CD4-positive, alpha-beta T cell (primary cell): ENCODE results near the gene ANKS1B. TPM values are rescaled to one million over a fixed set of nuclear protein-coding genes. Genes with fewer than 3 reads are reported as not detected.

ENCODE experiments used
- ATAC-seq: fragments of 200-7000 bp; cut with Tn5 transposase; one replicate; pipeline ENCODE4 v1.10.0; 2022; ENCODE audit warnings: mild to moderate bottlenecking; ENCODE audit not compliant: poor library complexity
- CTCF ChIA-PET: fragments of 350-600 bp; sonication (Branson Sonifier 250); formaldehyde crosslinking; loops from one replicate; lab custom pipeline; 2021; ENCODE audit warnings: antibody characterized with exemption, inconsistent platforms; lab: Charles Lee
- POLR2A ChIA-PET: fragments of 350-600 bp; sonication (Branson Sonifier 250); formaldehyde crosslinking; loops from one replicate; lab custom pipeline; 2021; ENCODE audit warnings: antibody characterized with exemption, inconsistent platforms; lab: Charles Lee
- DNase-seq, 14 experiments: peaks; one replicate each; pipeline ENCODE4 v3.0.0-alpha.2; 2013 to 2020; ENCODE audit warnings: mixed read lengths in 2 of 14
- H3K27ac ChIP-seq, 2 donors: one replicate each; pipeline versions ENCODE4 v1.5.1 to v1.7.0; 2013; ENCODE audit warnings: low read length in 2 of 2, low read depth in 1 of 2, mild to moderate bottlenecking in 1 of 2
- H3K27me3 ChIP-seq, 2 experiments: 1 replicate in 1 of 2; 2 replicates in 1 of 2; pipeline versions ENCODE4 v1.6.1 to v1.7.0; 2013; ENCODE audit warnings: low read length in 2 of 2, control low read depth in 1 of 2, mild to moderate bottlenecking in 1 of 2, moderate library complexity in 1 of 2; ENCODE audit not compliant: insufficient read depth in 2 of 2, control insufficient read depth in 1 of 2
- H3K36me3 ChIP-seq: one replicate; pipeline ENCODE4 v1.6.1; 2013; ENCODE audit warnings: low read length, control low read depth; ENCODE audit not compliant: insufficient read depth
- H3K4me1 ChIP-seq: one replicate; pipeline ENCODE4 v1.6.1; 2013; ENCODE audit warnings: low read length, control low read depth; ENCODE audit not compliant: insufficient read depth
- H3K4me3 ChIP-seq: one replicate; pipeline ENCODE4 v1.5.1; 2013; ENCODE audit warnings: mild to moderate bottlenecking, low read length, moderate library complexity
- H3K9me3 ChIP-seq, 2 experiments: 1 replicate in 1 of 2; 2 replicates in 1 of 2; pipeline versions ENCODE4 v1.6.1 to v1.7.0; 2013; ENCODE audit warnings: low read length in 2 of 2, mild to moderate bottlenecking in 2 of 2, control low read depth in 1 of 2, moderate library complexity in 1 of 2; ENCODE audit not compliant: control insufficient read depth in 1 of 2, insufficient read depth in 1 of 2
- H3K27ac Mint-ChIP-seq: one replicate; pipeline ENCODE4 v1.8.0; 2020; ENCODE audit warnings: mixed read lengths
- H3K27me3 Mint-ChIP-seq: one replicate; pipeline ENCODE4 v1.8.0; 2021; ENCODE audit warnings: mixed read lengths
- H3K36me3 Mint-ChIP-seq: one replicate; pipeline ENCODE4 v1.8.0; 2021; ENCODE audit warnings: low read depth, mixed read lengths
- H3K4me1 Mint-ChIP-seq: one replicate; pipeline ENCODE4 v1.8.0; 2021; ENCODE audit warnings: low read depth, mixed read lengths
- H3K4me3 Mint-ChIP-seq: one replicate; pipeline ENCODE4 v1.8.0; 2020; ENCODE audit warnings: mild to moderate bottlenecking, mixed read lengths
- H3K9me3 Mint-ChIP-seq: one replicate; pipeline ENCODE4 v1.8.0; 2020; ENCODE audit warnings: mixed read lengths
- intact Hi-C, 2 experiments: fragments of 100-400 bp; cut with DNase I in 1 of 2; cut with micrococcal nuclease in 1 of 2; formaldehyde crosslinking; loops; one replicate each; pipeline versions ENCODE4 v1.15.1 to v1.9.0; 2023 to 2025; cut with DNase I, micrococcal nuclease
- total RNA-seq, 174 experiments: library from RNA in 2 of 174; stranded (reverse) in 2 of 174; gene quantifications; one replicate each; pipeline ENCODE4 v1.2.3 and lab custom pipeline; 2021 to 2026
- TF ChIP-seq, protein P1 (sequence below): fragments of 200-600 bp; IDR thresholded peaks from one replicate; pipeline ENCODE4 v1.8.0; 2022; ENCODE audit warnings: antibody characterized with exemption, mild to moderate bottlenecking

ANKS1B gene
- total RNA-seq, 2 experiments from 2014 or later, result 0.16 to 1.1 TPM

DNA sequence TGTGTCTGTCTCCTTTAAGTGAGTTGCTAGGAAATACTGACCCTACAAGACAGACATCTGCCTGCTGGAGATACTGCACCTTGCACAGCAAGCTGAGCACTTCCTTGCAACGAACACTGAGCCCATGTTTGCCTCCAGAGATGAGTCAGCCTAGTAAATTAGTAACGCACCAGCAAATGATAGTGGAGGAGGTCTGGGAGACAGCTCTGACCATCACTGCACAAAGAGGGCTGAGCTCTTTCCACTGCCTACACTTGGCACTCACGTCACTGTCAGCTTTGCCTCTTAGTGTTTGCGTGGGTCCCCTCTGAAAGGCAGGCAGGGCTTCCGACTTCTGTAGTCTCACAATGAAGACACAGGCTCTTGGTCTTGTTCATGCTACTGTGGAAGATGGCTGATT is 1230.6 kb downstream of the ANKS1B start:
- Mint-ChIP-seq H3K27ac (no peak overlapping the region), H3K36me3 (no peaks in the 10 kb centered on the region), H3K27me3 (peaks cover 8% of the 10 kb centered on the region), H3K4me3 (no peak overlapping the region), H3K9me3 (no peaks in the 10 kb centered on the region), H3K4me1 (peaks cover 7% of the 10 kb centered on the region)
- H3K27ac ChIP-seq, result no peak overlapping the region
- POLR2A ChIA-PET, result no interaction called here
- H3K36me3 ChIP-seq, result no peaks in the 10 kb centered on the region
- H3K27me3 ChIP-seq, result peaks cover 0 to 2% of the 10 kb centered on the region in 2 experiments
- H3K4me3 ChIP-seq, result no peak overlapping the region
- H3K9me3 ChIP-seq, result no peaks in the 10 kb centered on the region
- H3K4me1 ChIP-seq, result no peaks in the 10 kb centered on the region
- intact Hi-C loops, result no loop called here
- TF ChIP-seq, protein P1, sequence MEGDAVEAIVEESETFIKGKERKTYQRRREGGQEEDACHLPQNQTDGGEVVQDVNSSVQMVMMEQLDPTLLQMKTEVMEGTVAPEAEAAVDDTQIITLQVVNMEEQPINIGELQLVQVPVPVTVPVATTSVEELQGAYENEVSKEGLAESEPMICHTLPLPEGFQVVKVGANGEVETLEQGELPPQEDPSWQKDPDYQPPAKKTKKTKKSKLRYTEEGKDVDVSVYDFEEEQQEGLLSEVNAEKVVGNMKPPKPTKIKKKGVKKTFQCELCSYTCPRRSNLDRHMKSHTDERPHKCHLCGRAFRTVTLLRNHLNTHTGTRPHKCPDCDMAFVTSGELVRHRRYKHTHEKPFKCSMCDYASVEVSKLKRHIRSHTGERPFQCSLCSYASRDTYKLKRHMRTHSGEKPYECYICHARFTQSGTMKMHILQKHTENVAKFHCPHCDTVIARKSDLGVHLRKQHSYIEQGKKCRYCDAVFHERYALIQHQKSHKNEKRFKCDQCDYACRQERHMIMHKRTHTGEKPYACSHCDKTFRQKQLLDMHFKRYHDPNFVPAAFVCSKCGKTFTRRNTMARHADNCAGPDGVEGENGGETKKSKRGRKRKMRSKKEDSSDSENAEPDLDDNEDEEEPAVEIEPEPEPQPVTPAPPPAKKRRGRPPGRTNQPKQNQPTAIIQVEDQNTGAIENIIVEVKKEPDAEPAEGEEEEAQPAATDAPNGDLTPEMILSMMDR, result no peak
- DNase-seq (no peak), ATAC-seq (peak; percentile 29)
- CTCF ChIA-PET, result no interaction called here

DNA sequence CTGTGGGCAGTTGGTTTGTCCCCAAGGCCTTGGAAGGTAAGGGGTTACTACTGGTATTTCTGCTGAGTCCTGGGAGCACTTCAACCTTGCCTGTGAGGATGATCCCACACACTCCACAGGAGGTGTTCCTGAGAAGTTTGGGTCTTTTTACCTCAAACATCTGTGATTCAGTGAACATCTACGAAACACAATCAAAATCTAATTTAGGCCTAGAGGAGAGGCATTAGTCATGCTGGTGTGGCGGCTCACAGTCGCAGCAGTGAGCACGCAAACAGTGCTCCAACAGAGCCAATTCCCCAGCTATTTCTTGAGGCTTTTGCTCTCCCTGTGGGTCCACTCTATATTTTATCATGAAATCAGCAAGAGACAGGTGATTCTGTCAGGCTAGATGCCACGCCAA is 1232.0 kb downstream of the ANKS1B start:
- no peaks in the 10 kb centered on the region for H3K9me3 Mint-ChIP-seq
- POLR2A ChIA-PET, result no interaction called here
- H3K4me3 Mint-ChIP-seq, result no peak overlapping the region

DNA sequence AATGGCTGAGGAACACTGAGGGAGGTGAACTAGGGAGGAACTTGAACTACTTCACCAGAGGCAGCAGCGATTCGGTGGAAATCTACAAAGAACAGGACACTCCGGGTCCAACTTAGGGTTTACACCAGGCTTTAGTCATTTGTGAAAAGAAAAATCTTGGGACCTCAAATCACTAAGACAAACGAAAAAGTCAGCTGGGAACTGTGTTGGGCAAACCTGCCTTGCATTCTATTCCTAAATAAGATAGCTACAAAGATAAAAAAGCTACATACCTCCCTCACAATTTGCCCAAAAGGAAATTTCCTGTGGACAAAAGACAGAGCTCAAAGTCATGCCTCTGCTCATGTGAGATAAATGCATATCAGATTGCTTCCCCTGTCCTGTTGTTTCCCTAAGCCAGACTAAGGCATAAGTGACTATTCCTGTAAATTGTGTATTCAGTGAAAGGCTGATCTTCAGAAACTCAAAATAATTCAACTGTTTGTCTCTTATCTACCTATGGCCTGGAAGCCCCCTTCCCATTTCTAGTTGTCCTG is 1233.1 kb downstream of the ANKS1B start:
- Mint-ChIP-seq H3K27me3 (peaks cover 29% of the 10 kb centered on the region), H3K36me3 (no peaks in the 10 kb centered on the region), H3K27ac (no peak overlapping the region), H3K9me3 (no peaks in the 10 kb centered on the region), H3K4me1 (peaks cover 7% of the 10 kb centered on the region), H3K4me3 (no peak overlapping the region)
- no peak for ATAC-seq
- Histone ChIP-seq H3K27ac (no peak overlapping the region), H3K27me3 (peaks cover 2 to 4% of the 10 kb centered on the region in 2 experiments), H3K4me1 (peaks cover under 1% of the 10 kb centered on the region), H3K4me3 (no peak overlapping the region), H3K36me3 (no peaks in the 10 kb centered on the region), H3K9me3 (no peaks in the 10 kb centered on the region)
- intact Hi-C loops, result no loop called here
- DNase-seq, result no peak
- CTCF ChIA-PET, result no interaction called here
- POLR2A ChIA-PET, result no interaction called here
- TF ChIP-seq, protein P1, result no peak

More for the DNA sequence above, 1232.0 kb downstream of the ANKS1B start:
- Mint-ChIP-seq H3K36me3 (no peaks in the 10 kb centered on the region), H3K4me1 (peaks cover 7% of the 10 kb centered on the region), H3K27me3 (peaks cover 19% of the 10 kb centered on the region), H3K27ac (no peak overlapping the region)
- H3K27ac ChIP-seq, result no peak overlapping the region
- no peaks in the 10 kb centered on the region for H3K36me3 ChIP-seq
- H3K9me3 ChIP-seq, result no peaks in the 10 kb centered on the region
- DNase-seq, result no peak
- peaks cover under 1 to 2% of the 10 kb centered on the region in 2 experiments for H3K27me3 ChIP-seq
- CTCF ChIA-PET, result no interaction called here
- no peaks in the 10 kb centered on the region for H3K4me1 ChIP-seq
- TF ChIP-seq, protein P1, result no peak
- no peak overlapping the region for H3K4me3 ChIP-seq
- no peak for ATAC-seq
- intact Hi-C loops, result no loop called here
